Fibroblast of lung (primary cell): Measurements from ENCODE around the gene STEEP1. TPM values are rescaled to one million over a fixed set of nuclear protein-coding genes. Genes with fewer than 3 reads are reported as not detected.

Source experiments
- DNase-seq, 2 donors: peaks; one replicate each; pipeline versions ENCODE4 v3.0.0 to v3.0.0-alpha.2; 2010; ENCODE audit warnings: low read depth in 2 of 2
- H2AFZ ChIP-seq: 2 replicates; pipeline ENCODE4 v1.5.1; 2012; ENCODE audit warnings: low read length, control low read depth, inconsistent platforms
- H3K27ac ChIP-seq: 2 replicates; pipeline ENCODE4 v1.5.1; 2011; ENCODE audit warnings: low read length, control low read depth; ENCODE audit not compliant: insufficient read depth
- H3K27me3 ChIP-seq: 2 replicates; pipeline ENCODE4 v1.5.1; 2011; ENCODE audit warnings: mild to moderate bottlenecking, low read length; ENCODE audit not compliant: control insufficient read depth, insufficient read depth
- H3K36me3 ChIP-seq: 2 replicates; pipeline ENCODE4 v1.5.1; 2011; ENCODE audit warnings: low read length; ENCODE audit not compliant: control insufficient read depth, insufficient read depth
- H3K4me1 ChIP-seq: 2 replicates; pipeline ENCODE4 v1.5.1; 2011; ENCODE audit warnings: low read length; ENCODE audit not compliant: control insufficient read depth, insufficient read depth; ENCODE audit errors: extremely low read depth
- H3K4me2 ChIP-seq: 2 replicates; pipeline ENCODE4 v1.5.1; 2011; ENCODE audit warnings: low read length, control low read depth; ENCODE audit not compliant: insufficient read depth; ENCODE audit errors: extremely low read depth
- H3K4me3 ChIP-seq, 4 experiments: fragments of 200-600 bp in 1 of 4; sonication (generic) in 1 of 4; replicated peaks in 1 of 4; 2 replicates each; pipeline ENCODE4 v1.5.1; 2011 to 2016; ENCODE audit warnings: low read length in 4 of 4, low read depth in 3 of 4, mild to moderate bottlenecking in 3 of 4, control low read depth in 2 of 4, inconsistent platforms in 1 of 4, mixed read lengths in 1 of 4; ENCODE audit not compliant: insufficient read depth in 1 of 4; ENCODE audit errors: control extremely low read depth in 1 of 4
- H3K79me2 ChIP-seq: 2 replicates; pipeline ENCODE4 v1.5.1; 2012; ENCODE audit warnings: mild to moderate bottlenecking, low read length, inconsistent platforms; ENCODE audit not compliant: control insufficient read depth, insufficient read depth
- H3K9ac ChIP-seq: 2 replicates; pipeline ENCODE4 v1.5.1; 2011; ENCODE audit warnings: mild to moderate bottlenecking, low read length, control low read depth; ENCODE audit not compliant: insufficient read depth
- H3K9me3 ChIP-seq: 2 replicates; pipeline ENCODE4 v1.5.1; 2012; ENCODE audit warnings: low read depth, low read length; ENCODE audit not compliant: control insufficient read depth, insufficient read depth
- H4K20me1 ChIP-seq: 2 replicates; pipeline ENCODE4 v1.5.1; 2011; ENCODE audit warnings: low read length; ENCODE audit not compliant: control insufficient read depth, insufficient read depth; ENCODE audit errors: extremely low read depth
- CTCF ChIP-seq, 2 donors: IDR thresholded peaks in 1 of 2; conservative IDR thresholded peaks in 1 of 2; 1 replicate in 1 of 2; 2 replicates in 1 of 2; pipeline ENCODE4 v1.5.1; 2011 to 2012; ENCODE audit warnings: low read length in 2 of 2, control low read depth in 1 of 2, inconsistent platforms in 1 of 2, low read depth in 1 of 2, mild to moderate bottlenecking in 1 of 2
- EZH2 ChIP-seq: IDR thresholded peaks from 2 replicates; pipeline ENCODE4 v1.5.1; 2012; ENCODE audit warnings: low read length, control low read depth, mild to moderate bottlenecking; ENCODE audit errors: missing control alignments
- polyA plus RNA-seq, 2 donors: library from polyadenylated mRNA; depleted of rRNA in 1 of 2; stranded (reverse) in 1 of 2; unstranded in 1 of 2; fragments of >200 nt; gene quantifications; 2 replicates each; pipeline ENCODE4 v1.2.1, GENCODE V29; 2011 to 2012; ENCODE audit warnings: missing spikeins in 1 of 2
- total RNA-seq: library from RNA; depleted of rRNA; stranded (reverse); fragments of >200 nt; gene quantifications from 2 replicates; pipeline ENCODE4 v1.2.1, GENCODE V29; 2014

The STEEP1 gene
- total and polyA plus RNA-seq, 2 donors (not counting 1 experiment from before 2014, with no cell fraction given): 20.3 to 40.8 TPM

GRCh38 chrX:119606280-119607017 is 41.2 kb upstream of the STEEP1 start, which contains the start of gene NKRF:
Gene NKRF, minus strand, starts transcription at chrX:119606424.
- Histone ChIP-seq H3K9me3 (no peaks in the 10 kb centered on the region), H3K36me3 (no peaks in the 10 kb centered on the region), H3K4me2 (peak within 1 kb of the TSS; percentile 85), H3K27ac (peak within 1 kb of the TSS; percentile 91), H3K9ac (peak within 1 kb of the TSS; percentile 92), H3K79me2 (peaks cover 30% of the 10 kb centered on the region), H3K4me3 (peak within 1 kb of the TSS; percentile 65 to 77 (median 74)), H2AFZ (peak within 1 kb of the TSS; percentile 89), H4K20me1 (no peaks in the 10 kb centered on the region), H3K27me3 (no peaks in the 10 kb centered on the region), H3K4me1 (no peaks in the 10 kb centered on the region)
- DNase-seq: peak; percentile 81 to 94
- TF ChIP-seq EZH2 (no peak), CTCF (conservative IDR thresholded peaks at IDR 0.05 in 1 of 2, IDR thresholded peaks at IDR 0.05 in 1 of 2; ENCODE audit: low read depth in 1 of 2, low read length in 2 of 2) (no peak)

- Histone ChIP-seq H3K4me2 (peak overlapping the region; percentile 85), H3K79me2 (peaks cover 32% of the 10 kb centered on the region), H2AFZ (peak overlapping the region; percentile 89), H3K9me3 (no peaks in the 10 kb centered on the region), H3K27ac (peak overlapping the region; percentile 91), H3K4me3 (peak overlapping the region; percentile 65 to 77 (median 74)), H4K20me1 (no peaks in the 10 kb centered on the region), H3K9ac (peak overlapping the region; percentile 92), H3K36me3 (no peaks in the 10 kb centered on the region), H3K4me1 (no peaks in the 10 kb centered on the region), H3K27me3 (no peaks in the 10 kb centered on the region)
- TF ChIP-seq EZH2: no peak
- TF ChIP-seq CTCF (conservative IDR thresholded peaks at IDR 0.05 in 1 of 2, IDR thresholded peaks at IDR 0.05 in 1 of 2; ENCODE audit: low read depth in 1 of 2, low read length in 2 of 2): no peak
- no peak for DNase-seq
Observed at GRCh38 chrX:119605464-119606279, 40.5 kb upstream of the STEEP1 start.

- H3K27ac ChIP-seq: peak overlapping the region; percentile 38
- H4K20me1 ChIP-seq: no peaks in the 10 kb centered on the region
- H3K4me3 ChIP-seq: peak overlapping the region; percentile 65 to 75 (median 70)
- no peaks in the 10 kb centered on the region for H3K4me1 ChIP-seq
- H3K27me3 ChIP-seq: no peaks in the 10 kb centered on the region
- DNase-seq: no peak
- H3K9ac ChIP-seq: peak overlapping the region; percentile 53
- H3K36me3 ChIP-seq: no peaks in the 10 kb centered on the region
- H3K9me3 ChIP-seq: no peaks in the 10 kb centered on the region
- H2AFZ ChIP-seq: no peak overlapping the region
- H3K4me2 ChIP-seq: peak overlapping the region; percentile 85
- peaks cover 32% of the 10 kb centered on the region for H3K79me2 ChIP-seq
- TF ChIP-seq EZH2: no peak
- no peak for TF ChIP-seq CTCF (conservative IDR thresholded peaks at IDR 0.05 in 1 of 2, IDR thresholded peaks at IDR 0.05 in 1 of 2; ENCODE audit: low read depth in 1 of 2, low read length in 2 of 2)
Observed at GRCh38 chrX:119604766-119605463, 39.7 kb upstream of the STEEP1 start.
